IgD-negative memory B cell (primary cell): ENCODE measurements around the gene GPT2. TPM values are rescaled to one million over a fixed set of nuclear protein-coding genes. Genes with fewer than 3 reads are reported as not detected.

Experiments
- H3K27ac Mint-ChIP-seq, 3 donors: one replicate each; pipeline ENCODE4 v1.8.0; 2020 to 2022; ENCODE audit warnings: mild to moderate bottlenecking in 3 of 3, mixed read lengths in 3 of 3, moderate library complexity in 1 of 3
- H3K27me3 Mint-ChIP-seq: one replicate; pipeline ENCODE4 v1.8.0; 2021; ENCODE audit warnings: mixed read lengths
- H3K36me3 Mint-ChIP-seq: one replicate; pipeline ENCODE4 v1.8.0; 2020; ENCODE audit warnings: mild to moderate bottlenecking, mixed read lengths
- H3K4me1 Mint-ChIP-seq, 3 donors: one replicate each; pipeline ENCODE4 v1.8.0; 2020 to 2022; ENCODE audit warnings: mixed read lengths in 3 of 3, mild to moderate bottlenecking in 1 of 3
- H3K4me3 Mint-ChIP-seq, 4 donors: one replicate each; pipeline ENCODE4 v1.8.0; 2020 to 2022; ENCODE audit warnings: mild to moderate bottlenecking in 4 of 4, mixed read lengths in 4 of 4, moderate library complexity in 3 of 4
- H3K9me3 Mint-ChIP-seq, 3 donors: one replicate each; pipeline ENCODE4 v1.8.0; 2020 to 2021; ENCODE audit warnings: mixed read lengths in 3 of 3, mild to moderate bottlenecking in 1 of 3
- polyA plus RNA-seq: library from polyadenylated mRNA; unstranded; fragments of 300-500 nt; fragmentation: Illumina TruSeq; gene quantifications from one replicate; pipeline ENCODE4 v1.2.3, GENCODE V29; 2021

The GPT2 gene
- polyA plus RNA-seq, 1 donor from 2014 or later = 5.0 TPM

- H3K4me3 Mint-ChIP-seq = peak overlapping the region in 3 of 4 donors; percentile 27 to 93 (median 51)
- H3K9me3 Mint-ChIP-seq = peaks cover 0 to 4% (median 0%) of the 10 kb centered on the region in 3 donors
- H3K4me1 Mint-ChIP-seq = peaks cover 34 to 61% (median 55%) of the 10 kb centered on the region in 3 donors
- H3K27ac Mint-ChIP-seq = peak overlapping the region in 2 of 3 donors; percentile 21 to 94
- H3K27me3 Mint-ChIP-seq = no peaks in the 10 kb centered on the region
- peaks cover 2% of the 10 kb centered on the region for H3K36me3 Mint-ChIP-seq
Measured at GRCh38 chr16:46916980-46917379, 32.8 kb downstream of the GPT2 start.

GRCh38 chr16:46918400-46918799, 34.2 kb downstream of the GPT2 start:
- Mint-ChIP-seq H3K27me3 (no peaks in the 10 kb centered on the region), H3K27ac (peak overlapping the region; percentile 46 to 92 (median 50)), H3K9me3 (peaks cover 0 to 4% (median 0%) of the 10 kb centered on the region in 3 donors), H3K4me3 (peak overlapping the region in 3 of 4 donors; percentile 54 to 93 (median 86)), H3K4me1 (peaks cover 28 to 54% (median 46%) of the 10 kb centered on the region in 3 donors), H3K36me3 (peaks cover 4% of the 10 kb centered on the region)

GRCh38 chr16:46918905-46919792, 35.0 kb downstream of the GPT2 start:
- Mint-ChIP-seq H3K27me3 (no peaks in the 10 kb centered on the region), H3K4me1 (peaks cover 28 to 50% (median 39%) of the 10 kb centered on the region in 3 donors), H3K36me3 (peaks cover 4% of the 10 kb centered on the region), H3K9me3 (peaks cover 0 to 4% (median 0%) of the 10 kb centered on the region in 3 donors), H3K27ac (peak overlapping the region; percentile 46 to 92 (median 50)), H3K4me3 (peak overlapping the region; percentile 54 to 93 (median 80))

- peak overlapping the region in 1 of 3 donors; percentile 23 for H3K27ac Mint-ChIP-seq
- peaks cover 28 to 42% (median 35%) of the 10 kb centered on the region in 3 donors for H3K4me1 Mint-ChIP-seq
- no peak overlapping the region for H3K4me3 Mint-ChIP-seq
- peaks cover 0 to 2% (median 0%) of the 10 kb centered on the region in 3 donors for H3K9me3 Mint-ChIP-seq
- H3K27me3 Mint-ChIP-seq = no peaks in the 10 kb centered on the region
- peaks cover 2% of the 10 kb centered on the region for H3K36me3 Mint-ChIP-seq
Measured at GRCh38 chr16:46920402-46921068, 36.4 kb downstream of the GPT2 start.

- Mint-ChIP-seq H3K27ac (no peak overlapping the region), H3K36me3 (peaks cover 2% of the 10 kb centered on the region), H3K4me3 (no peak overlapping the region), H3K27me3 (no peaks in the 10 kb centered on the region), H3K9me3 (no peaks in the 10 kb centered on the region), H3K4me1 (peaks cover 17 to 29% (median 25%) of the 10 kb centered on the region in 3 donors)
Measured at GRCh38 chr16:46922239-46922638, 38.1 kb downstream of the GPT2 start.

GRCh38 chr16:46923513-46924295, 39.5 kb downstream of the GPT2 start:
- no peak overlapping the region for H3K4me3 Mint-ChIP-seq
- no peaks in the 10 kb centered on the region for H3K27me3 Mint-ChIP-seq
- peaks cover 2% of the 10 kb centered on the region for H3K36me3 Mint-ChIP-seq
- H3K27ac Mint-ChIP-seq = no peak overlapping the region
- no peaks in the 10 kb centered on the region for H3K9me3 Mint-ChIP-seq
- peaks cover 10 to 14% (median 11%) of the 10 kb centered on the region in 3 donors for H3K4me1 Mint-ChIP-seq

- H3K9me3 Mint-ChIP-seq = no peaks in the 10 kb centered on the region
- H3K36me3 Mint-ChIP-seq = peaks cover 2% of the 10 kb centered on the region
- H3K27me3 Mint-ChIP-seq = no peaks in the 10 kb centered on the region
- peaks cover 4 to 7% (median 6%) of the 10 kb centered on the region in 3 donors for H3K4me1 Mint-ChIP-seq
- no peak overlapping the region for H3K27ac Mint-ChIP-seq
- no peak overlapping the region for H3K4me3 Mint-ChIP-seq
Measured at GRCh38 chr16:46924402-46924801, 40.2 kb downstream of the GPT2 start.

GRCh38 chr16:46926470-46927225, 42.5 kb downstream of the GPT2 start:
- no peaks in the 10 kb centered on the region for H3K9me3 Mint-ChIP-seq
- peaks cover 0 to 4% (median 3%) of the 10 kb centered on the region in 3 donors for H3K4me1 Mint-ChIP-seq
- peak overlapping the region in 1 of 4 donors; percentile 8 for H3K4me3 Mint-ChIP-seq
- H3K27me3 Mint-ChIP-seq = no peaks in the 10 kb centered on the region
- H3K27ac Mint-ChIP-seq = no peak overlapping the region
- peaks cover 2% of the 10 kb centered on the region for H3K36me3 Mint-ChIP-seq

GRCh38 chr16:46927273-46927672, 43.1 kb downstream of the GPT2 start:
- H3K36me3 Mint-ChIP-seq = peaks cover 2% of the 10 kb centered on the region
- H3K4me1 Mint-ChIP-seq = peaks cover 0 to 4% (median 3%) of the 10 kb centered on the region in 3 donors

GRCh38 chr16:46928811-46929210, 44.6 kb downstream of the GPT2 start:
- Mint-ChIP-seq H3K4me3 (no peak overlapping the region), H3K9me3 (no peaks in the 10 kb centered on the region), H3K27me3 (no peaks in the 10 kb centered on the region), H3K36me3 (no peaks in the 10 kb centered on the region), H3K27ac (no peak overlapping the region), H3K4me1 (peaks cover 7 to 9% (median 9%) of the 10 kb centered on the region in 3 donors)

More at GRCh38 chr16:46927273-46927672, 43.1 kb downstream of the GPT2 start:
- Mint-ChIP-seq H3K9me3 (no peaks in the 10 kb centered on the region), H3K27me3 (no peaks in the 10 kb centered on the region), H3K27ac (no peak overlapping the region), H3K4me3 (no peak overlapping the region)

GRCh38 chr16:46929378-46930332, 45.5 kb downstream of the GPT2 start:
- Mint-ChIP-seq H3K27me3 (no peaks in the 10 kb centered on the region), H3K4me3 (no peak overlapping the region), H3K27ac (peak overlapping the region in 1 of 3 donors; percentile 14), H3K9me3 (no peaks in the 10 kb centered on the region), H3K4me1 (peaks cover 7 to 9% (median 9%) of the 10 kb centered on the region in 3 donors), H3K36me3 (no peaks in the 10 kb centered on the region)

- Mint-ChIP-seq H3K27ac (no peak overlapping the region), H3K27me3 (no peaks in the 10 kb centered on the region), H3K36me3 (no peaks in the 10 kb centered on the region), H3K9me3 (no peaks in the 10 kb centered on the region), H3K4me1 (peaks cover 7 to 9% (median 9%) of the 10 kb centered on the region in 3 donors), H3K4me3 (no peak overlapping the region)
Measured at GRCh38 chr16:46930861-46931260, 46.7 kb downstream of the GPT2 start.

- Mint-ChIP-seq H3K27me3 (no peaks in the 10 kb centered on the region), H3K4me1 (peaks cover 7 to 10% (median 9%) of the 10 kb centered on the region in 3 donors), H3K9me3 (no peaks in the 10 kb centered on the region), H3K36me3 (peaks cover 3% of the 10 kb centered on the region), H3K4me3 (peak overlapping the region in 3 of 4 donors; percentile 61 to 83 (median 78)), H3K27ac (peak overlapping the region in 1 of 3 donors; percentile 16)
Measured at GRCh38 chr16:46932802-46933201, 48.6 kb downstream of the GPT2 start.
